Right lobe of liver (tissue), 6 donors: ENCODE measurements around the gene ZZZ3. TPM values are rescaled to one million over a fixed set of nuclear protein-coding genes. Genes with fewer than 3 reads are reported as not detected.
"Not testable (repeated sequence)": the region's sequence is repeated elsewhere in the genome, so short reads cannot be mapped to it uniquely, and the experiment has no call there.

Experiments used
- ATAC-seq, 4 donors: fragments of 200-7000 bp; cut with Tn5 transposase; one replicate each; pipeline ENCODE4 v1.9.1; 2020; ENCODE audit warnings: mild to moderate bottlenecking in 4 of 4, moderate library complexity in 4 of 4
- DNase-seq, 3 donors: peaks; one replicate each; pipeline ENCODE4 v3.0.0-alpha.2; 2020
- H3K27ac ChIP-seq, 3 donors: fragments of 200-600 bp; one replicate each; pipeline ENCODE4 v1.8.0; 2022
- H3K27me3 ChIP-seq, 2 donors: fragments of 200-600 bp; one replicate each; pipeline ENCODE4 v1.8.0; 2022
- H3K36me3 ChIP-seq, 4 donors: fragments of 200-600 bp; sonication (generic) in 1 of 4; one replicate each; pipeline versions ENCODE4 v1.5.1 to v1.8.0; 2017 to 2022; ENCODE audit warnings: control low read depth in 1 of 4
- H3K4me1 ChIP-seq, 4 donors: fragments of 200-600 bp; sonication (generic) in 1 of 4; one replicate each; pipeline versions ENCODE4 v1.5.1 to v1.8.0; 2017 to 2022; ENCODE audit warnings: control low read depth in 1 of 4
- H3K4me3 ChIP-seq, 3 donors: fragments of 200-600 bp; one replicate each; pipeline ENCODE4 v1.8.0; 2022
- H3K9me3 ChIP-seq, 4 donors: fragments of 200-600 bp; sonication (generic) in 1 of 4; one replicate each; pipeline versions ENCODE4 v1.5.1 to v1.8.0; 2017 to 2022; ENCODE audit warnings: control low read depth in 1 of 4
- POLR2A ChIP-seq: fragments of 450-650 bp; IDR thresholded peaks from one replicate; pipeline ENCODE4 v1.6.1; 2017; ENCODE audit warnings: antibody characterized with exemption, mild to moderate bottlenecking
- WGBS: methylation state at CpG from one replicate; pipeline ENCODE4 v1.1.6; 2018; ENCODE audit warnings: low coverage, low lambda C conversion rate; ENCODE audit not compliant: insufficient coverage; ENCODE audit errors: missing lambda C conversion rate; 5-methylcytosine and 5-hydroxymethylcytosine counted together
- intact Hi-C, 2 donors: fragments of 100-400 bp; cut with DNase I; formaldehyde crosslinking; loops; one replicate each; pipeline versions ENCODE4 v1.11.2 to v1.14.1; 2022
- total RNA-seq, 6 experiments: library from RNA; depleted of rRNA in 2 of 6; stranded (reverse); fragments of >200 nt in 2 of 6; fragmentation: NEBNext Ultra II Directional in 3 of 6; extraction: Animal tissue kit (Norgen Biotek cat#: 25700) in 3 of 6; gene quantifications; one replicate each; pipeline versions ENCODE4 v1.1.0 to v1.2.4, GENCODE V29; 2016 to 2023
- TF ChIP-seq, protein P1 (sequence below), 4 donors: fragments of 200-600 bp in 3 of 4; fragments of 450-650 bp in 1 of 4; IDR thresholded peaks; one replicate each; pipeline versions ENCODE4 v1.5.1 to v1.8.0; 2016 to 2022; ENCODE audit warnings: antibody characterized with exemption in 4 of 4, mild to moderate bottlenecking in 2 of 4
- donor health status: DM: no; HTN: yes; CAD: no.
- donor health status: DM: no; HTN: no; CAD: no.
- donor health status: DM: no; HTN: no; CAD: no.
- donor health status: DM: no; HTN: yes; CAD: no.
- donor health status: DM: no; HTN: yes; CAD: no.

Gene ZZZ3
- total RNA-seq, 6 experiments from 2014 or later, result 19.6 to 34.7 (median 25.9) TPM

DNA sequence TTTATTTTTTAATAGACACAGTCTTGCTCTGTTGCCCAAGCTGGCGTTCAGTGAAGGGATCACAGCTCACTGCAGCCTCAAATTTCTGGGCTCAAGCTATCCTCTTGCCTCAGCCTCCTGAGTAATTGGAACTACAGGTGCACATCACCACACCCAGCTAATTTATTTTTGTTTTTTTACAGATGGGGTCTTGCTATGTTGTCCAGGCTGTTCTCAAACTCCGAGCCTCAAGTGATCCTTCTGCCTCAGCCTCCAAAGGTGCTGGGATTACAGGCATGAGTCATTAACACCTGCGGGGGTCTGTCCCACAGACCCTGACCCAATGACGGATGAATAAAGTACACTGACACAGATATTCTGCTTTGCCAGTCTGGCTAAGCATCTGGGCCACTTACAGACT lies 33.6 kb upstream of the ZZZ3 start:
- H3K9me3 ChIP-seq, result no peaks in the 10 kb centered on the region
- H3K36me3 ChIP-seq, result peaks cover 0 to 56% (median 11%) of the 10 kb centered on the region in 4 donors
- no peak for ATAC-seq
- TF ChIP-seq, protein P1, sequence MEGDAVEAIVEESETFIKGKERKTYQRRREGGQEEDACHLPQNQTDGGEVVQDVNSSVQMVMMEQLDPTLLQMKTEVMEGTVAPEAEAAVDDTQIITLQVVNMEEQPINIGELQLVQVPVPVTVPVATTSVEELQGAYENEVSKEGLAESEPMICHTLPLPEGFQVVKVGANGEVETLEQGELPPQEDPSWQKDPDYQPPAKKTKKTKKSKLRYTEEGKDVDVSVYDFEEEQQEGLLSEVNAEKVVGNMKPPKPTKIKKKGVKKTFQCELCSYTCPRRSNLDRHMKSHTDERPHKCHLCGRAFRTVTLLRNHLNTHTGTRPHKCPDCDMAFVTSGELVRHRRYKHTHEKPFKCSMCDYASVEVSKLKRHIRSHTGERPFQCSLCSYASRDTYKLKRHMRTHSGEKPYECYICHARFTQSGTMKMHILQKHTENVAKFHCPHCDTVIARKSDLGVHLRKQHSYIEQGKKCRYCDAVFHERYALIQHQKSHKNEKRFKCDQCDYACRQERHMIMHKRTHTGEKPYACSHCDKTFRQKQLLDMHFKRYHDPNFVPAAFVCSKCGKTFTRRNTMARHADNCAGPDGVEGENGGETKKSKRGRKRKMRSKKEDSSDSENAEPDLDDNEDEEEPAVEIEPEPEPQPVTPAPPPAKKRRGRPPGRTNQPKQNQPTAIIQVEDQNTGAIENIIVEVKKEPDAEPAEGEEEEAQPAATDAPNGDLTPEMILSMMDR (IDR thresholded peaks at IDR 0.05), result no peak
- TF ChIP-seq POLR2A, result no peak
- no peak overlapping the region for H3K4me3 ChIP-seq
- H3K4me1 ChIP-seq, result peaks cover 0 to 8% (median 0%) of the 10 kb centered on the region in 4 donors
- 95% methylated on average over 4 of the region's 4 CpGs for WGBS
- H3K27ac ChIP-seq, result no peak overlapping the region
- intact Hi-C loops, result no loop called here
- H3K27me3 ChIP-seq, result no peaks in the 10 kb centered on the region
- DNase-seq, result no peak

DNA sequence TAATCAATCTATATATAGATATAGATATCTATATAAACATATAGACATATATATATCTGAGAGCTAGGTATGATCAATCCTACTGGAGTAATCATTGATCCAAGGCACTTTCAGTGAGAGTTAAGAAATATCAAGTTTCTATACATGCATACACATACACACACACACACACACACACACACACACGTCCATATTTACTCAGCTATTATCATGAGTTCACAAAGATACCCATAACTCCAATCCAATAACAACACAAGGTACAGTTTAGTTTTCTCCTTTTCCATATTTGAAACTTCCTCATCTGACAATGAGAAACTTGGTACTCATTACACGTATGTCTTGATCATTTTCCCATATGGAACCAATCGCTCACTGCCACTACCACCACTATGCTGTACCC lies 27.3 kb upstream of the ZZZ3 start:
- Histone ChIP-seq H3K4me1 (no peaks in the 10 kb centered on the region), H3K27me3 (no peaks in the 10 kb centered on the region), H3K27ac (no peak overlapping the region), H3K4me3 (no peak overlapping the region), H3K36me3 (peaks cover 0 to 58% (median 21%) of the 10 kb centered on the region in 4 donors), H3K9me3 (no peaks in the 10 kb centered on the region)
- 80% methylated on average over 3 of the region's 3 CpGs for WGBS
- TF ChIP-seq POLR2A, result no peak
- TF ChIP-seq, protein P1 (IDR thresholded peaks at IDR 0.05), result no peak
- ATAC-seq (no peak), DNase-seq (no peak)
- intact Hi-C loops, result no loop called here

DNA sequence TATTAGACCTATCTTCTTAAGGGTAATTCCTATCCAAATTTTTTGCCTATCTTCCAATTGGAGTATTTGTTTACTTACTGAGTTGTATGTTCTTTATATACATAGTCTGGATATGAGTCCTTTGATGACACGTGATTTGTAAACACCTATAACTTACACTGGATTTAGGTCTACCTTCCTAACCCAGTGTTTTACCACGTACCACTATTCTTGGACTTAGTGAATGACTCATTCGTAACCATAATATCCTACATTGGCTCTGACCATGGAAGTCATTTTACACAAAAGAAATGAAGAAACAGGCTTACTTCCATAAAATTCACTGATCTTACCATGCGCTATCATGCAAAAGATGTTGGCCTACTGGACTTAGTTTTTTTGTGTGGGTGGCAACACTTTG lies 23.9 kb upstream of the ZZZ3 start:
- Histone ChIP-seq H3K27me3 (no peaks in the 10 kb centered on the region), H3K36me3 (peaks cover 0 to 30% (median 14%) of the 10 kb centered on the region in 4 donors), H3K27ac (no peak overlapping the region), H3K4me3 (no peak overlapping the region), H3K4me1 (no peaks in the 10 kb centered on the region), H3K9me3 (no peaks in the 10 kb centered on the region)
- DNase-seq (no peak), ATAC-seq (no peak)
- no peak for TF ChIP-seq POLR2A
- TF ChIP-seq, protein P1 (IDR thresholded peaks at IDR 0.05), result no peak
- WGBS, result 100% methylated on average over 4 of the region's 4 CpGs
- intact Hi-C loops, result no loop called here

- Histone ChIP-seq H3K9me3 (no peaks in the 10 kb centered on the region), H3K4me1 (no peaks in the 10 kb centered on the region), H3K36me3 (peaks cover 0 to 18% (median 8%) of the 10 kb centered on the region in 4 donors), H3K27me3 (no peaks in the 10 kb centered on the region), H3K27ac (no peak overlapping the region), H3K4me3 (no peak overlapping the region)
- TF ChIP-seq, protein P1 (IDR thresholded peaks at IDR 0.05), result no peak
- no peak for TF ChIP-seq POLR2A
- whole genome bisulfite sequencing, result 59% methylated on average over 2 of the region's 2 CpGs
- ATAC-seq, result no peak
- no peak for DNase-seq
- intact Hi-C loops, result no loop called here
Observed at GRCh38 chr1:77704736-77705135, 22.3 kb upstream of the ZZZ3 start.

GRCh38 chr1:77699673-77700072 lies 17.2 kb upstream of the ZZZ3 start:
- DNase-seq, H3K9me3 ChIP-seq, H3K27ac ChIP-seq, H3K4me1 ChIP-seq, ATAC-seq, intact Hi-C loops, H3K27me3 ChIP-seq, H3K4me3 ChIP-seq: not testable (repeated sequence)
- 100% methylated on average over 1 of the region's 1 CpG for WGBS
- peaks cover 0 to 24% (median 6%) of the 10 kb centered on the region in 4 donors for H3K36me3 ChIP-seq
